Ovary (tissue), 9 donors: ENCODE data around the gene CHCHD3. TPM values are rescaled to one million over a fixed set of nuclear protein-coding genes. Genes with fewer than 3 reads are reported as not detected.

Experiments used
- DNase-seq, 5 donors: peaks; one replicate each; pipeline ENCODE4 v3.0.0-alpha.2; 2019 to 2020
- H3K27ac ChIP-seq, 2 donors: fragments of 200-600 bp; one replicate each; pipeline versions ENCODE4 v1.5.1 to v1.8.0; 2019 to 2022
- H3K27me3 ChIP-seq: fragments of 200-600 bp; one replicate; pipeline ENCODE4 v1.8.0; 2022
- H3K36me3 ChIP-seq: fragments of 200-600 bp; sonication (generic); one replicate; pipeline ENCODE4 v1.5.1; 2019
- H3K4me1 ChIP-seq: one replicate; pipeline ENCODE4 v1.8.1; 2013; ENCODE audit warnings: mild to moderate bottlenecking, moderate library complexity; ENCODE audit not compliant: insufficient read depth
- H3K4me3 ChIP-seq: fragments of 200-600 bp; sonication (generic); one replicate; pipeline ENCODE4 v1.5.1; 2017
- H3K9me3 ChIP-seq, 2 donors: fragments of 200-600 bp in 1 of 2; sonication (generic) in 1 of 2; one replicate each; pipeline versions ENCODE4 v1.5.1 to v1.8.1; 2013 to 2019; ENCODE audit warnings: mild to moderate bottlenecking in 1 of 2, moderate library complexity in 1 of 2
- CTCF ChIP-seq, 3 donors: fragments of 450-650 bp in 2 of 3; fragments of 200-600 bp in 1 of 3; IDR thresholded peaks; one replicate each; pipeline versions ENCODE4 v1.5.1 to v1.8.0; 2016 to 2022; ENCODE audit warnings: antibody characterized with exemption in 3 of 3, mild to moderate bottlenecking in 1 of 3
- EP300 ChIP-seq: sonication (generic); formaldehyde crosslinking; IDR thresholded peaks from one replicate; pipeline ENCODE4 v1.6.1; 2017; ENCODE audit warnings: antibody characterized with exemption
- POLR2A ChIP-seq: fragments of 450-650 bp; IDR thresholded peaks from one replicate; pipeline ENCODE4 v1.6.1; 2017; ENCODE audit warnings: antibody characterized with exemption, mild to moderate bottlenecking, moderate library complexity
- WGBS, 3 donors: extraction: QIAGEN DNeasy Blood & Tissue Kit in 1 of 3; methylation state at CpG; one replicate each; pipeline versions ENCODE4 v1.1.5 to v1.1.7; 2013 to 2017; 5-methylcytosine and 5-hydroxymethylcytosine counted together
- intact Hi-C, 4 donors: fragments of 100-400 bp; cut with DNase I; formaldehyde crosslinking; loops; one replicate each; pipeline versions ENCODE4 v1.11.0 to v1.15.1; 2022 to 2023
- polyA plus RNA-seq, 2 donors: library from polyadenylated mRNA; stranded (reverse); fragments of 200-250 nt in 1 of 2; fragments of 350-450 nt in 1 of 2; fragmentation: Illumina TruSeq in 1 of 2; extraction: RNeasy Lipid Tissue Mini Kit (QIAGEN cat#74804) in 1 of 2; gene quantifications; one replicate each; pipeline ENCODE4 v1.2.3, GENCODE V29; 2013 to 2014
- total RNA-seq, 7 donors: library from RNA; depleted of rRNA in 2 of 7; stranded (reverse); fragments of >200 nt in 2 of 7; fragmentation: NEBNext Ultra II Directional in 3 of 7; extraction: Animal tissue kit (Norgen Biotek cat#: 25700) in 3 of 7; gene quantifications; one replicate each; pipeline versions ENCODE4 v1.1.0 to v1.2.4, GENCODE V29; 2016 to 2023
- donor health status: DM: no; HTN: no; CAD: no; lungs with moderate emphysema.
- donor health status: DM: no; HTN: no; CAD: no.
- donor health status: Bipolar disorder and iron deficiency.
- donor health status: DM: yes; HTN: yes; CAD: no.
- donor health status: DM: no; HTN: no; CAD: no.
- donor health status: DM: yes; HTN: yes; CAD: no.

CHCHD3 gene
- total and polyA plus RNA-seq, 9 donors = 31.4 to 59.1 (median 36.7) TPM

- Histone ChIP-seq H3K27ac (no peak overlapping the region), H3K36me3 (no peaks in the 10 kb centered on the region), H3K4me1 (no peaks in the 10 kb centered on the region), H3K27me3 (no peaks in the 10 kb centered on the region), H3K9me3 (no peaks in the 10 kb centered on the region), H3K4me3 (no peak overlapping the region)
- TF ChIP-seq POLR2A (no peak), EP300 (no peak)
- intact Hi-C loops = no loop called here
- 78 to 90% (median 82%) methylated on average over 3 of the region's 3 CpGs for WGBS, 3 donors
- no peak for DNase-seq
These were observed 288.4 kb downstream of the CHCHD3 start for GRCh38 chr7:132793474-132793873.

- 91 to 100% (median 97%) methylated on average over 1 of the region's 1 CpG for WGBS, 3 donors
- H3K36me3 ChIP-seq = no peaks in the 10 kb centered on the region
- no peak for TF ChIP-seq POLR2A
- TF ChIP-seq EP300 = no peak
- no peak for TF ChIP-seq CTCF (IDR thresholded peaks at IDR 0.05)
- intact Hi-C loops = no loop called here
- DNase-seq = no peak
- H3K27ac ChIP-seq = no peak overlapping the region
- no peaks in the 10 kb centered on the region for H3K9me3 ChIP-seq
- no peak overlapping the region for H3K4me3 ChIP-seq
- H3K4me1 ChIP-seq = no peaks in the 10 kb centered on the region
- H3K27me3 ChIP-seq = no peaks in the 10 kb centered on the region
These were observed 290.9 kb downstream of the CHCHD3 start for GRCh38 chr7:132791036-132791435.

- intact Hi-C loops = no loop called here
- no peaks in the 10 kb centered on the region for H3K9me3 ChIP-seq
- DNase-seq = no peak
- no peaks in the 10 kb centered on the region for H3K4me1 ChIP-seq
- no peaks in the 10 kb centered on the region for H3K36me3 ChIP-seq
- WGBS, 3 donors = 93 to 94% (median 94%) methylated on average over 2 of the region's 2 CpGs
- H3K27ac ChIP-seq = no peak overlapping the region
- H3K27me3 ChIP-seq = no peaks in the 10 kb centered on the region
- no peak overlapping the region for H3K4me3 ChIP-seq
- no peak for TF ChIP-seq POLR2A
- TF ChIP-seq CTCF (IDR thresholded peaks at IDR 0.05) = no peak
- no peak for TF ChIP-seq EP300
These were observed 291.8 kb downstream of the CHCHD3 start for GRCh38 chr7:132790104-132790503.

- TF ChIP-seq CTCF (IDR thresholded peaks at IDR 0.05) = no peak
- TF ChIP-seq POLR2A = no peak
- no peak for TF ChIP-seq EP300
- intact Hi-C loops = no loop called here
- Histone ChIP-seq H3K4me3 (no peak overlapping the region), H3K4me1 (no peaks in the 10 kb centered on the region), H3K9me3 (no peaks in the 10 kb centered on the region), H3K36me3 (no peaks in the 10 kb centered on the region), H3K27me3 (no peaks in the 10 kb centered on the region), H3K27ac (no peak overlapping the region)
- DNase-seq = no peak
- 94 to 99% (median 96%) methylated on average over 6 of the region's 6 CpGs for WGBS, 3 donors
These were observed 292.6 kb downstream of the CHCHD3 start for GRCh38 chr7:132789281-132789680.

- TF ChIP-seq CTCF (IDR thresholded peaks at IDR 0.05) (no peak), EP300 (no peak), POLR2A (no peak)
- WGBS, 3 donors = 94 to 99% (median 97%) methylated on average over 6 of the region's 6 CpGs
- Histone ChIP-seq H3K27ac (no peak overlapping the region), H3K4me1 (no peaks in the 10 kb centered on the region), H3K4me3 (no peak overlapping the region), H3K27me3 (no peaks in the 10 kb centered on the region), H3K9me3 (no peaks in the 10 kb centered on the region), H3K36me3 (no peaks in the 10 kb centered on the region)
- intact Hi-C loops = no loop called here
- no peak for DNase-seq
These were observed 296.0 kb downstream of the CHCHD3 start for GRCh38 chr7:132785870-132786269.
